SK-N-SH (cell line): ENCODE results near the gene ARHGDIG.

Experiments
- CTCF ChIP-seq: fragments of 200-600 bp; sonication (generic); IDR thresholded peaks from 2 replicates; pipeline ENCODE4 v1.6.1; 2017; ENCODE audit warnings: antibody characterized with exemption, mild to moderate bottlenecking, moderate library complexity
- ELF1 ChIP-seq: IDR thresholded peaks from 2 replicates; pipeline ENCODE4 v1.4.0; 2012
- EZH2phosphoT487 ChIP-seq: fragments of 200-600 bp; sonication (generic); IDR thresholded peaks from 2 replicates; pipeline ENCODE4 v1.6.1; 2017; ENCODE audit warnings: low read depth, mixed run types, mild to moderate bottlenecking, antibody characterized with exemption, moderate library complexity, borderline replicate concordance
- GATA2 ChIP-seq: sonication (generic); formaldehyde crosslinking; IDR thresholded peaks from 2 replicates; pipeline ENCODE4 v1.5.0; 2020; ENCODE audit warnings: mild to moderate bottlenecking, missing genetic modification reagents
- RCOR1 ChIP-seq: fragments of 150-350 bp; IDR thresholded peaks from 2 replicates; pipeline ENCODE4 v1.6.1; 2017; ENCODE audit warnings: antibody characterized with exemption, low read length
- TCF12 ChIP-seq: IDR thresholded peaks from 2 replicates; pipeline ENCODE4 v1.4.0; 2012
- YY1 ChIP-seq: IDR thresholded peaks from 2 replicates; pipeline ENCODE4 v1.4.0; 2012; ENCODE audit warnings: low read depth, mild to moderate bottlenecking
- ZBTB33 ChIP-seq: IDR thresholded peaks from 2 replicates; pipeline ENCODE4 v1.4.0; 2012; ENCODE audit warnings: low read depth, borderline replicate concordance

DNA sequence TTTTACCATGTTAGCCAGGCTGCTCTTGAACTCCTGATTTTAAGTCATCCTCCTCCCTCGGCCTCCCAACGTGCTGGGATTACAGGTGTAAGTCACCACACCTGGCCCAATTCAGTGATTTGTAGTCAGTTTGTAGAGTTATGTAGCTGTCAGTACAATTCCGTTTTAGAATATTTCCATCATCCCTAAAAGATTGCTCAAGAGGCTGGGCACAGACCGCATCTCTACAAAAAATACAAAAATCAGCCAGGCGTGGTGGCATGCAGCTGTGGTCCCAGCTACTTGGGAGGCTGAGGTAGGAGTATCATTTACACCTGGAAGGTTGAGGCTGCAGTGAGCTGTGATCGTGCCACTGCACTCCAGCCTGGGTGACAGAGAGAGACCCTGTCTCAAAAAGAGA, 25.2 kb upstream of the ARHGDIG start:
- no peak for TF ChIP-seq TCF12
- TF ChIP-seq YY1, result no peak
- TF ChIP-seq GATA2 (CRISPR knock-in tag), result no peak
- TF ChIP-seq ZBTB33, result no peak
- no peak for TF ChIP-seq CTCF
- no peak for TF ChIP-seq ELF1
- no peak for TF ChIP-seq RCOR1
- no peak for TF ChIP-seq EZH2phosphoT487
